ENCODE data around the gene KCNMA1. TPM values are rescaled to one million over a fixed set of nuclear protein-coding genes. Genes with fewer than 3 reads are reported as not detected.

The KCNMA1 gene
- total and polyA plus RNA-seq, 8 donors: 2.8 to 21.1 (median 4.3) TPM

GRCh38 chr10:77359950-77360520, 277.6 kb downstream of the KCNMA1 start:
- H3K4me3 ChIP-seq: no peak overlapping the region
- H3K36me3 ChIP-seq: no peaks in the 10 kb centered on the region
- H3K4me1 ChIP-seq: no peaks in the 10 kb centered on the region
- H3K9me3 ChIP-seq: no peaks in the 10 kb centered on the region
- TF ChIP-seq CTCF (IDR thresholded peaks at IDR 0.05): no peak
- no peak for DNase-seq
- intact Hi-C loops (cut with DNase I): no loop called here
- H3K27me3 ChIP-seq: no peaks in the 10 kb centered on the region
- no peak overlapping the region for H3K27ac ChIP-seq
- ATAC-seq: no peak

- intact Hi-C loops (cut with DNase I): no loop called here
- ATAC-seq (no peak), DNase-seq (no peak)
- no peaks in the 10 kb centered on the region for H3K4me1 ChIP-seq
- TF ChIP-seq CTCF (IDR thresholded peaks at IDR 0.05): no peak
- no peaks in the 10 kb centered on the region for H3K27me3 ChIP-seq
- no peak overlapping the region for H3K27ac ChIP-seq
- H3K36me3 ChIP-seq: no peaks in the 10 kb centered on the region
- H3K4me3 ChIP-seq: no peak overlapping the region
- no peaks in the 10 kb centered on the region for H3K9me3 ChIP-seq
Observed at GRCh38 chr10:77359287-77359691, 278.3 kb downstream of the KCNMA1 start.

- Histone ChIP-seq H3K4me3 (no peak overlapping the region), H3K27ac (no peak overlapping the region), H3K27me3 (no peaks in the 10 kb centered on the region), H3K9me3 (no peaks in the 10 kb centered on the region), H3K4me1 (no peaks in the 10 kb centered on the region), H3K36me3 (no peaks in the 10 kb centered on the region)
- DNase-seq: no peak
- intact Hi-C loops (cut with DNase I): no loop called here
- no peak for ATAC-seq
- TF ChIP-seq CTCF (IDR thresholded peaks at IDR 0.05): no peak
Observed at GRCh38 chr10:77358656-77359055, 279.0 kb downstream of the KCNMA1 start.

- Histone ChIP-seq H3K4me1 (no peaks in the 10 kb centered on the region), H3K36me3 (no peaks in the 10 kb centered on the region)
Observed at GRCh38 chr10:77357611-77358310, 279.8 kb downstream of the KCNMA1 start.

More at GRCh38 chr10:77357611-77358310, 279.8 kb downstream of the KCNMA1 start:
- TF ChIP-seq CTCF (IDR thresholded peaks at IDR 0.05): no peak
- no peak for ATAC-seq
- intact Hi-C loops (cut with DNase I): no loop called here
- H3K4me3 ChIP-seq: no peak overlapping the region
- no peak overlapping the region for H3K27ac ChIP-seq
- DNase-seq: no peak
- H3K27me3 ChIP-seq: no peaks in the 10 kb centered on the region
- H3K9me3 ChIP-seq: no peaks in the 10 kb centered on the region

Measured in left lung (tissue), 10 donors.